Right atrium auricular region (tissue), 2 donors: ENCODE results near the gene PSMD11. TPM values are rescaled to one million over a fixed set of nuclear protein-coding genes. Genes with fewer than 3 reads are reported as not detected.

ENCODE experiments used
- DNase-seq: peaks from one replicate; pipeline ENCODE4 v3.0.0-alpha.2; 2019; ENCODE audit warnings: low spot score
- H3K27ac ChIP-seq, 2 donors: fragments of 200-600 bp; sonication (generic); 1 replicate in 1 of 2; 2 replicates in 1 of 2; pipeline ENCODE4 v1.5.1; 2016 to 2019
- H3K27me3 ChIP-seq, 2 donors: fragments of 200-600 bp; sonication (generic); one replicate each; pipeline versions ENCODE4 v1.5.1 to v1.6.0; 2017 to 2019
- H3K36me3 ChIP-seq: fragments of 200-600 bp; sonication (generic); one replicate; pipeline ENCODE4 v1.5.1; 2016
- H3K4me1 ChIP-seq, 2 donors: fragments of 200-600 bp; sonication (generic); one replicate each; pipeline versions ENCODE4 v1.5.1 to v1.6.0; 2017 to 2019
- H3K4me3 ChIP-seq, 2 donors: fragments of 200-600 bp; sonication (generic); 1 replicate in 1 of 2; 2 replicates in 1 of 2; pipeline ENCODE4 v1.5.1; 2017 to 2019; ENCODE audit warnings: mild to moderate bottlenecking in 1 of 2, moderate library complexity in 1 of 2
- H3K9me3 ChIP-seq, 2 donors: fragments of 200-600 bp; sonication (generic); one replicate each; pipeline ENCODE4 v1.5.1; 2019
- total RNA-seq, 2 donors: library from RNA; depleted of rRNA; stranded (reverse); fragments of >200 nt; gene quantifications; one replicate each; pipeline ENCODE4 v1.1.0, GENCODE V29; 2016
- TF ChIP-seq, protein P1 (sequence below), 2 donors: fragments of 200-600 bp; sonication (generic); IDR thresholded peaks; one replicate each; pipeline ENCODE4 v1.5.1; 2019; ENCODE audit warnings: antibody characterized with exemption in 2 of 2

PSMD11 gene
- total RNA-seq, 2 donors from 2014 or later, result 42.2 to 43.8 TPM

GRCh38 chr17:32528825-32529224 lies 84.5 kb downstream of the PSMD11 start:
- TF ChIP-seq, protein P1, sequence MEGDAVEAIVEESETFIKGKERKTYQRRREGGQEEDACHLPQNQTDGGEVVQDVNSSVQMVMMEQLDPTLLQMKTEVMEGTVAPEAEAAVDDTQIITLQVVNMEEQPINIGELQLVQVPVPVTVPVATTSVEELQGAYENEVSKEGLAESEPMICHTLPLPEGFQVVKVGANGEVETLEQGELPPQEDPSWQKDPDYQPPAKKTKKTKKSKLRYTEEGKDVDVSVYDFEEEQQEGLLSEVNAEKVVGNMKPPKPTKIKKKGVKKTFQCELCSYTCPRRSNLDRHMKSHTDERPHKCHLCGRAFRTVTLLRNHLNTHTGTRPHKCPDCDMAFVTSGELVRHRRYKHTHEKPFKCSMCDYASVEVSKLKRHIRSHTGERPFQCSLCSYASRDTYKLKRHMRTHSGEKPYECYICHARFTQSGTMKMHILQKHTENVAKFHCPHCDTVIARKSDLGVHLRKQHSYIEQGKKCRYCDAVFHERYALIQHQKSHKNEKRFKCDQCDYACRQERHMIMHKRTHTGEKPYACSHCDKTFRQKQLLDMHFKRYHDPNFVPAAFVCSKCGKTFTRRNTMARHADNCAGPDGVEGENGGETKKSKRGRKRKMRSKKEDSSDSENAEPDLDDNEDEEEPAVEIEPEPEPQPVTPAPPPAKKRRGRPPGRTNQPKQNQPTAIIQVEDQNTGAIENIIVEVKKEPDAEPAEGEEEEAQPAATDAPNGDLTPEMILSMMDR (IDR thresholded peaks at IDR 0.05), result no peak
- no peak overlapping the region for H3K4me3 ChIP-seq

GRCh38 chr17:32529604-32530003 lies 85.3 kb downstream of the PSMD11 start:
- no peaks in the 10 kb centered on the region for H3K36me3 ChIP-seq
- no peak overlapping the region for H3K27ac ChIP-seq
- TF ChIP-seq, protein P1 (IDR thresholded peaks at IDR 0.05), result no peak
- H3K4me1 ChIP-seq, result peaks cover 0 to 6% of the 10 kb centered on the region in 2 donors
- H3K27me3 ChIP-seq, result no peaks in the 10 kb centered on the region
- no peak overlapping the region for H3K4me3 ChIP-seq
- no peaks in the 10 kb centered on the region for H3K9me3 ChIP-seq
- no peak for DNase-seq

More at GRCh38 chr17:32528825-32529224, 84.5 kb downstream of the PSMD11 start:
- no peaks in the 10 kb centered on the region for H3K36me3 ChIP-seq
- H3K27me3 ChIP-seq, result no peaks in the 10 kb centered on the region
- no peaks in the 10 kb centered on the region for H3K9me3 ChIP-seq
- H3K4me1 ChIP-seq, result peaks cover 0 to 6% of the 10 kb centered on the region in 2 donors
- no peak overlapping the region for H3K27ac ChIP-seq
- DNase-seq, result no peak

Other genes starting within 250 kb of the PSMD11 start
- gene RHBDL3, start 178.7 kb upstream of the PSMD11 start, total RNA-seq, result 10 to 100 TPM; 18.0 to 19.2 TPM
- gene C17orf75, start 102.3 kb upstream of the PSMD11 start, total RNA-seq, result 10 to 100 TPM in 1 of 2 donors, 1 to 10 TPM in 1; 7.9 to 14.5 TPM
- 10 to 100 TPM; 65.6 to 68.9 TPM for gene ZNF207, start 94.4 kb upstream of the PSMD11 start, total RNA-seq
- 1 to 10 TPM in 1 of 2 donors, under 1 TPM in 1; 0.75 to 1.0 TPM for gene CDK5R1, start 42.5 kb downstream of the PSMD11 start, total RNA-seq